ENCODE results near the gene CCDC170.

The CCDC170 gene

DNA sequence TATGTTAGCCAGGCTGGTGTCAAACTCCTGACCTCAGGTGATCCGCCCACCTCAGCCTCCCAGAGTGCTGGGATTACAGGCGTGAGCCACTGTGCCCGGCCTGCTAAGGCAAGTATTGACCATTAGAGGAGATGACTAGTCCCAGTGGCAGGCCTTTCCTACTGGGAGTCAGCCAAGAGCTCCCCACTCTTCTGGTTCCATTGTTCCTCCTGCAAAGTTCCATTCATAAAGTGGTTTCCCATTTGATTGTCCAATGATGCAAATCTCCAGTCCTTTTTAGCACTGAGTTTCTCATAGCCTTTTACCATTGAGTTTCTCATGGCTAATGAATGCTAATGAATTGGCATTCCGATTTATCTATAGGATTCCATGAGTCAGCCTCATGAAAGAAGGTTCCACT, 165.4 kb downstream of the CCDC170 start:
- DNase-seq: no peak

DNA sequence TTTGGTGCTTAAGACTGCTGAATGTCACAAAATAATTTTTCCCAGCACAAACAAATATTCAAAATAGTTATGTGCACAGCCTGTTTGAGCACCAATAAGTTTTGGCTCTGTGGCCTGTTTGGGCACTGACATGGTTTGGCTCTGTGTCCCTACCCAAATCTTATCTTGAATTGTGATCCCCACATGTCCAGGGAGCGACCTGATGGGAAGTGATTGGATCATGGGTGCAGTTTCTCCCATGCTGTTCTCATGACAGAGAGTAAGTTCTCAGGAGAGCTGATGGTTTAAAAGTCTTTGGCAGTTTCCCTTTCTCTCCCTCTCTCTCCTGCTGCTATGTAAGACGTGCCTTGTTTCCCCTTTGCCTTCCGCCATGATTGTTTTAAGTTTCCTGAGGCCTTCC, 167.7 kb downstream of the CCDC170 start:
- DNase-seq: no peak

DNA sequence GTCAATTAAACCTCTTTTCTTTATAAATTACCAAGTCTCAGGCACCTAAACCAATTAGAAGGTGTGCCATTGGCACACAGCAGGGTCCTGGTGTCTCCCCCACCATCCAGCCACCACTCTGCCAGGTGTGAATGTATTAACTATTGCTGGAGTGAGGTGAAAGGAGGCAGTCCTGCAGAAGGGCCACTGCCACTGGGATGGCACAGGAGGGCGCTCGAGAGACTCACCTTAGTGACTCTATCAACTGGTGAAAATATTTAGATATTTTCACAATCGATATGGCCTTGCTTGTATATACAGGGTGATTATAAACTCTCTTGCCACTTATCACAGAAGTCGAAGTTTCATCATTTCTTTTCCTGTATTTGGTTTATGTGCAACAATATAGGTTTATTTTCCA, 168.1 kb downstream of the CCDC170 start:
- DNase-seq: no peak

DNA sequence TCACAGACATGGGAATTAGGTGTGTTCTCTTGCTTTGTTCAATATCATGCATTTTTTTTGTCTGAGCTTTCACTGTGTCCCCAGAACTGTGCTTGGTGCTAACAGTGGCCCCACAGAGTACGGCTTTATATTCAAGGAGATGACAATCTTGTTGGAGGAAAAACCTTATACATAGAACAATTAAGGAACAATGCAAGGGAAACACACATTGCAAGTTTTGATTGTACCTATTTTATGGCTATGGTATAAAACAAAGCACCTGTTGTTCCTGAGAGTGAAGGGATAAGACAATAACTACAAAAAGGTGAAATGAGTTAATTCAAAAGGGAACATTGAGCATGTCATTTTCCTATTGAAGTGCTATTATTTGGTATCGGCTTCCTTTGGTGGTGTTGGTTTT, 169.7 kb downstream of the CCDC170 start:
- no peak for DNase-seq

DNA sequence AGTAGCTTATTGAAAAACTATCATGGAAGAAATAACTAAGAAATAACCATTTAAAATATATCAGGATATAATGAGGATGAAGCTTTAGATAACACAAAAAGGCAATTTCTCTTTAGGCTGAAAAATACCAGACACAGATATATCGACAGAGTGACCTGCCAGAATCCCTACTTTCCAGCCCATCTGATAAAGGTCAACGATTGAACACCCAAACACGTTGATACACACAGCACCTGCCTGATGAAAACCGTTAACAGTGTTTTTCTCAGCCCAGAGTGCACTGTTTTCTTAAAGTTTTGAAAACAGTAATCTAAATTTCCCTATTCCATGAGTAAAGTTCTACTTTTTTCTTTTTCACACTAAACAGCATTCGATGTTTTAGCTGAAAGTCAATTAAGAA, 170.6 kb downstream of the CCDC170 start:
- no peak for DNase-seq

DNA sequence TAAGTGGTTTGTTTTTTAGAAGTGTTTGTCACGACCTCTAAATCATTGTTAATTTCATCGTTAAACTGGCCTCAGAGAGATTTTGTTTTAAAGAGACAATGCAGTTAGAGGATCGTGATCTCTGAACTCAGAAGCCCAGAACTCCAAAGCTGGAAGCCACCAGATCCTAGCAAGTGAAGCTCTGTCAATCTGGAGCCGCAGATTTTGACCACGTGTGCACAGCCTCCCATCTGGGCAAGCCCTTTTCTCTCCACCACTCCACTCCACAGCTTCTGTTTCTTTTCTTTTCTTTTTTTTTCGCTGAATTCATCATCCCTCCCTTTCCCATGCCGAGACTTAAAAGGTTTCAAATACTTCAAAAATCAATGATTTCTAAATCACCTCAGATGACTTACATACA, 171.5 kb downstream of the CCDC170 start:
- DNase-seq: no peak

DNA sequence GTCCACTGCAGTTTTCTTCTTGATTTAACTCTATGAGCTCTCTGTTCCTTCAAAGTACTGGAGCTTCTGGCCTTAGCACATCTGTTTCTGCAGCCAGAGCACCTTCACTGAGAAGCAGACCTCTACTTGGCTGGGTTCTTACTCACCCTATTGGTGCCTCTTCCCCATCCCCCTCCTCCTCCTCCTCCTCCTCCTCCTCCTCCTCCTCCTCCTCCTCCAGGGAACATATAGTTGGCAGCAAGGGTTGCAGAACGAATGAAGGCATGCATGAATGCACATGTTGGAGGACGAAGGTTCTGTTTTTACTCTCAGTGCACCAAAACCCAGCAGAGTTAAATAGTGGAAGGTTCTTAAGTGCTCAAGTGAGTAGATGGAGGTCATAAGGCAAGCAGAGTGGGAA, 172.7 kb downstream of the CCDC170 start:
- no peak for DNase-seq

DNA sequence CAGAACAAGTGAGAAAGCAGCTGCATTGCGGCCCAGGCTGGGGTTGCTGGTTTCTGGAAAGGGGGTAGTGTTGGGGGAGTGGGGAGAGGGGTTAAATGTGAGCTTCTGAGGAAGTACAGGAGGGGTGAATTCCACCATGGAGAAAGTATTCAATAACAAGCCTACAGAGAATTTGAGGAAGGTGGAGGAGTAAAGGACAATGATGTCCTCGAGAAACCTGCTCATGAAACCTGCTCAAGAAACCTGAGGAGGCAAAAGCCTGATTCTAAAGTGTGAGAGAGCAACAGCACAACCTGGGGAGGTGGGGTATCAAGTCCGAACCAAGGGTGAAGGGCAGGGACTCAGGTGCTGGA, 175.4 kb downstream of the CCDC170 start:
- DNase-seq: no peak

DNA sequence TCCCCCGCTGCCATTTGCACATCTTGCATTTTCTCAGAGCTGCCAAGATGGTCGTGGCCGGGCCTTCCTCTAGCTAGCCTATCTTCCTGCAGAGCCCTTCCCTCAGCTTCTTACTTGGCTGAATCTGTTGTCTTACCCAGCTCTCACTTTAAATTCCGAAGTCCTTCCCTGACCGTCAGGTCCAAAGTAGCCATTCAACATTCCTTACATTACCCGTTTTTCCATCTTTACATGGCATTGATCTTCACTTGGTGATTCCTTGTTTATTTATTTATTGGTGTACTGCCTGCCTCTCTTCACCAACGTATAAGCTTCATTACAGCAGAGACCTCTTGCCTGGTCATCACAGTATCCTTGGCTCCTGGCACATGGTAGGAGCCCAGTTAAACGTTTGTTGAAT, 176.3 kb downstream of the CCDC170 start:
- DNase-seq: no peak
